ENCODE results near the gene WDTC1.
A peak's percentile ranks its signal among the peaks of the same experiment; 100 is the strongest.

DNA sequence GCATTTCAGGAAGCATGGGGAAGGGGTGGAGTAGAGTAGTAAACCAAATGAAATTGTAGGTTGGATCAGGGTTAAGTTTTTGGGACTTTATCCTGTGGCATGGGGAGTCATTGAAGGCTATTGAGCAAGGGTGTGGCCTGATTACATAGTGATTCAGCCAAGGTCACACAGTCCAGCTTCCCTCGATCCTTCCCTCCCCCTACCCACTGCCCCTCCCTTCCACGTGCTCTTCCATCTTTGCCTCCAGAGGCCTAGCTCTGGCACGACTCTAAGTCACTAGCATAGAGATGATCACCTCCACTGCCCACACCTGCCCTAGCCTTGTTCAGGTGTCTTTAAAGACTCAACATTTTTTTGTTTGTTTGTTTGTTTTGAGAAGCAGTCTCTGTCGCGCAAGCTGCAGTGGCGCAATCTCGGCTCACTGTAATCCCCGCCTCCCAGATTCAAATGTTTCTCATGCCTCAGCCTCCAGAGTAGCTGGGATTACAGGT is 42.3 kb upstream of the WDTC1 start:
- TF ChIP-seq POLR2A (IDR thresholded peaks at IDR 0.05; ENCODE audit: low read length) (no peak), ESRRA (IDR thresholded peaks at IDR 0.05; ENCODE audit: borderline replicate concordance, low read length) (peak; percentile 61; the same call in 1 of the 2 replicates), JUNB (IDR thresholded peaks at IDR 0.05) (0 out of 2 replicates have a peak, but pooled peaks have one; percentile 30), CBX2 (IDR thresholded peaks at IDR 0.05; ENCODE audit: borderline replicate concordance, low read depth) (no peak), PHF8 (IDR thresholded peaks at IDR 0.05; ENCODE audit: borderline replicate concordance, low read depth) (no peak), RFX5 (IDR thresholded peaks at IDR 0.05) (no peak), BHLHE40 (IDR thresholded peaks at IDR 0.05; ENCODE audit: low read depth, low read length) (no peak), NFE2L2 (conservative IDR thresholded peaks at IDR 0.05; ENCODE audit: low read length) (no peak), JUN (IDR thresholded peaks at IDR 0.05) (peak in 1 of 2 experiments; percentile 44; a peak in 2 of 5 replicates), EHMT2 (IDR thresholded peaks at IDR 0.05; ENCODE audit: low read depth) (no peak)
- TF ChIP-seq, protein P1, sequence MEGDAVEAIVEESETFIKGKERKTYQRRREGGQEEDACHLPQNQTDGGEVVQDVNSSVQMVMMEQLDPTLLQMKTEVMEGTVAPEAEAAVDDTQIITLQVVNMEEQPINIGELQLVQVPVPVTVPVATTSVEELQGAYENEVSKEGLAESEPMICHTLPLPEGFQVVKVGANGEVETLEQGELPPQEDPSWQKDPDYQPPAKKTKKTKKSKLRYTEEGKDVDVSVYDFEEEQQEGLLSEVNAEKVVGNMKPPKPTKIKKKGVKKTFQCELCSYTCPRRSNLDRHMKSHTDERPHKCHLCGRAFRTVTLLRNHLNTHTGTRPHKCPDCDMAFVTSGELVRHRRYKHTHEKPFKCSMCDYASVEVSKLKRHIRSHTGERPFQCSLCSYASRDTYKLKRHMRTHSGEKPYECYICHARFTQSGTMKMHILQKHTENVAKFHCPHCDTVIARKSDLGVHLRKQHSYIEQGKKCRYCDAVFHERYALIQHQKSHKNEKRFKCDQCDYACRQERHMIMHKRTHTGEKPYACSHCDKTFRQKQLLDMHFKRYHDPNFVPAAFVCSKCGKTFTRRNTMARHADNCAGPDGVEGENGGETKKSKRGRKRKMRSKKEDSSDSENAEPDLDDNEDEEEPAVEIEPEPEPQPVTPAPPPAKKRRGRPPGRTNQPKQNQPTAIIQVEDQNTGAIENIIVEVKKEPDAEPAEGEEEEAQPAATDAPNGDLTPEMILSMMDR (IDR thresholded peaks at IDR 0.05), result no peak
- TF ChIP-seq, protein P2, sequence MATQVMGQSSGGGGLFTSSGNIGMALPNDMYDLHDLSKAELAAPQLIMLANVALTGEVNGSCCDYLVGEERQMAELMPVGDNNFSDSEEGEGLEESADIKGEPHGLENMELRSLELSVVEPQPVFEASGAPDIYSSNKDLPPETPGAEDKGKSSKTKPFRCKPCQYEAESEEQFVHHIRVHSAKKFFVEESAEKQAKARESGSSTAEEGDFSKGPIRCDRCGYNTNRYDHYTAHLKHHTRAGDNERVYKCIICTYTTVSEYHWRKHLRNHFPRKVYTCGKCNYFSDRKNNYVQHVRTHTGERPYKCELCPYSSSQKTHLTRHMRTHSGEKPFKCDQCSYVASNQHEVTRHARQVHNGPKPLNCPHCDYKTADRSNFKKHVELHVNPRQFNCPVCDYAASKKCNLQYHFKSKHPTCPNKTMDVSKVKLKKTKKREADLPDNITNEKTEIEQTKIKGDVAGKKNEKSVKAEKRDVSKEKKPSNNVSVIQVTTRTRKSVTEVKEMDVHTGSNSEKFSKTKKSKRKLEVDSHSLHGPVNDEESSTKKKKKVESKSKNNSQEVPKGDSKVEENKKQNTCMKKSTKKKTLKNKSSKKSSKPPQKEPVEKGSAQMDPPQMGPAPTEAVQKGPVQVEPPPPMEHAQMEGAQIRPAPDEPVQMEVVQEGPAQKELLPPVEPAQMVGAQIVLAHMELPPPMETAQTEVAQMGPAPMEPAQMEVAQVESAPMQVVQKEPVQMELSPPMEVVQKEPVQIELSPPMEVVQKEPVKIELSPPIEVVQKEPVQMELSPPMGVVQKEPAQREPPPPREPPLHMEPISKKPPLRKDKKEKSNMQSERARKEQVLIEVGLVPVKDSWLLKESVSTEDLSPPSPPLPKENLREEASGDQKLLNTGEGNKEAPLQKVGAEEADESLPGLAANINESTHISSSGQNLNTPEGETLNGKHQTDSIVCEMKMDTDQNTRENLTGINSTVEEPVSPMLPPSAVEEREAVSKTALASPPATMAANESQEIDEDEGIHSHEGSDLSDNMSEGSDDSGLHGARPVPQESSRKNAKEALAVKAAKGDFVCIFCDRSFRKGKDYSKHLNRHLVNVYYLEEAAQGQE (IDR thresholded peaks at IDR 0.05), result no peak
- TF ChIP-seq, protein P3, sequence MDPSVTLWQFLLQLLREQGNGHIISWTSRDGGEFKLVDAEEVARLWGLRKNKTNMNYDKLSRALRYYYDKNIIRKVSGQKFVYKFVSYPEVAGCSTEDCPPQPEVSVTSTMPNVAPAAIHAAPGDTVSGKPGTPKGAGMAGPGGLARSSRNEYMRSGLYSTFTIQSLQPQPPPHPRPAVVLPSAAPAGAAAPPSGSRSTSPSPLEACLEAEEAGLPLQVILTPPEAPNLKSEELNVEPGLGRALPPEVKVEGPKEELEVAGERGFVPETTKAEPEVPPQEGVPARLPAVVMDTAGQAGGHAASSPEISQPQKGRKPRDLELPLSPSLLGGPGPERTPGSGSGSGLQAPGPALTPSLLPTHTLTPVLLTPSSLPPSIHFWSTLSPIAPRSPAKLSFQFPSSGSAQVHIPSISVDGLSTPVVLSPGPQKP (IDR thresholded peaks at IDR 0.05; ENCODE audit: low read depth, low read length), result no peak
- TF ChIP-seq, protein P4, sequence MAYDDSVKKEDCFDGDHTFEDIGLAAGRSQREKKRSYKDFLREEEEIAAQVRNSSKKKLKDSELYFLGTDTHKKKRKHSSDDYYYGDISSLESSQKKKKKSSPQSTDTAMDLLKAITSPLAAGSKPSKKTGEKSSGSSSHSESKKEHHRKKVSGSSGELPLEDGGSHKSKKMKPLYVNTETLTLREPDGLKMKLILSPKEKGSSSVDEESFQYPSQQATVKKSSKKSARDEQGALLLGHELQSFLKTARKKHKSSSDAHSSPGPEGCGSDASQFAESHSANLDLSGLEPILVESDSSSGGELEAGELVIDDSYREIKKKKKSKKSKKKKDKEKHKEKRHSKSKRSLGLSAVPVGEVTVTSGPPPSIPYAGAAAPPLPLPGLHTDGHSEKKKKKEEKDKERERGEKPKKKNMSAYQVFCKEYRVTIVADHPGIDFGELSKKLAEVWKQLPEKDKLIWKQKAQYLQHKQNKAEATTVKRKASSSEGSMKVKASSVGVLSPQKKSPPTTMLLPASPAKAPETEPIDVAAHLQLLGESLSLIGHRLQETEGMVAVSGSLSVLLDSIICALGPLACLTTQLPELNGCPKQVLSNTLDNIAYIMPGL (CRISPR knock-in tag; IDR thresholded peaks at IDR 0.05; ENCODE audit: borderline replicate concordance), result no peak

Data from A549 (cell line).